Lung (tissue), 12 donors: ENCODE data around the gene DSP. TPM values are rescaled to one million over a fixed set of nuclear protein-coding genes. Genes with fewer than 3 reads are reported as not detected.

Source experiments
- ATAC-seq: fragments of 200-7000 bp; cut with Tn5 transposase; one replicate; pipeline ENCODE4 v1.9.1; 2020; ENCODE audit warnings: moderate number of reproducible peaks; ENCODE audit not compliant: insufficient read depth, low FRiP score
- DNase-seq, 3 donors: peaks; one replicate each; pipeline ENCODE4 v3.0.0-alpha.2; 2013 to 2017
- H3K27ac ChIP-seq, 2 donors: one replicate each; pipeline ENCODE4 v1.5.1; 2013; ENCODE audit warnings: mild to moderate bottlenecking in 2 of 2, moderate library complexity in 2 of 2, control low read depth in 1 of 2, inconsistent platforms in 1 of 2, low read depth in 1 of 2, low read length in 1 of 2
- H3K27me3 ChIP-seq, 3 donors: one replicate each; pipeline ENCODE4 v1.5.1; 2013; ENCODE audit warnings: low read length in 2 of 3; ENCODE audit not compliant: control insufficient read depth in 3 of 3, insufficient read depth in 3 of 3
- H3K36me3 ChIP-seq, 4 donors: one replicate each; pipeline ENCODE4 v1.5.1; 2013; ENCODE audit warnings: low read length in 4 of 4, mild to moderate bottlenecking in 1 of 4, moderate library complexity in 1 of 4; ENCODE audit not compliant: control insufficient read depth in 4 of 4, insufficient read depth in 4 of 4
- H3K4me1 ChIP-seq, 5 donors: one replicate each; pipeline ENCODE4 v1.5.1; 2013; ENCODE audit warnings: low read length in 5 of 5, mild to moderate bottlenecking in 2 of 5, moderate library complexity in 1 of 5; ENCODE audit not compliant: control insufficient read depth in 5 of 5, insufficient read depth in 5 of 5
- H3K4me3 ChIP-seq: one replicate; pipeline ENCODE4 v1.5.1; 2013; ENCODE audit warnings: mild to moderate bottlenecking, control low read depth, moderate library complexity
- H3K9ac ChIP-seq, 2 donors: one replicate each; pipeline ENCODE4 v1.5.1; 2013; ENCODE audit warnings: low read length in 2 of 2, control low read depth in 1 of 2; ENCODE audit not compliant: insufficient read depth in 1 of 2
- H3K9me3 ChIP-seq, 4 donors: one replicate each; pipeline ENCODE4 v1.5.1; 2013; ENCODE audit warnings: low read length in 3 of 4, mild to moderate bottlenecking in 1 of 4, moderate library complexity in 1 of 4; ENCODE audit not compliant: control insufficient read depth in 4 of 4, insufficient read depth in 3 of 4
- WGBS, 2 donors: extraction: QIAGEN DNeasy Blood & Tissue Kit; methylation state at CpG; one replicate each; pipeline ENCODE4 v1.1.7; 2013; 5-methylcytosine and 5-hydroxymethylcytosine counted together
- polyA plus RNA-seq, 2 donors: library from polyadenylated mRNA; stranded (reverse); fragments of 200-250 nt; gene quantifications; one replicate each; pipeline ENCODE4 v1.2.1, GENCODE V29; 2013
- total RNA-seq, 2 donors: library from RNA; depleted of rRNA in 1 of 2; stranded (reverse); fragments of >200 nt in 1 of 2; gene quantifications; one replicate each; pipeline ENCODE4 v1.2.1, GENCODE V29; 2014 to 2021
- TF ChIP-seq, protein P1 (sequence below): IDR thresholded peaks from 2 replicates; pipeline ENCODE4 v1.5.1; 2012; ENCODE audit warnings: mild to moderate bottlenecking; ENCODE audit errors: control extremely low read depth, extremely low read depth
- donor health status: control.
- donor health status: control.
- donor health status: Bipolar disorder and iron deficiency.
- donor health status: healthy.
- donor health status: DM: yes; HTN: yes; CAD: no.

DSP gene
- total and polyA plus RNA-seq, 4 donors, result 2.9 to 73.2 (median 19.4) TPM

DNA sequence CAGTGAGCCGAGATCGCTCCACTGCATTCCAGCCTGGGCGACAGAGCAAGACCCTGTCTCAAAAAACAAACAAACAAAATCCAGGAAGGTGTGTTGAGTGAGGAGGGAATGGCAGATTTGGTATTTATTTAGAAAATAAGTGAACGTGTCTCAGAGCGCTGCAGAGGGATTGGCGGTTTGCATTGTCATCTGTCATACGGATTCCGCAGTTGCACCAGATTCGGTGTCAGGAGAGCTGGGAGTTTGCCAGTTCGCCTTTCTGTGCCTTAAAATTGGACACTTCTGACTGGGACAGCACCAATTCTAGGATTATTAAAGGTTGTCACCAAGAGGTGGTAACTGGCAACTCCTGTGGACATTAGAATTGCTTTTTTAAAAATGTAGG is 49.4 kb downstream of the DSP start:
- Histone ChIP-seq H3K4me1 (peaks cover 0 to 11% (median 2%) of the 10 kb centered on the region in 5 donors), H3K27me3 (no peaks in the 10 kb centered on the region), H3K9me3 (no peaks in the 10 kb centered on the region), H3K27ac (peak overlapping the region in 1 of 2 donors; percentile 87), H3K9ac (peak overlapping the region; percentile 23 to 53), H3K4me3 (peak overlapping the region; percentile 87), H3K36me3 (peaks cover 0 to 18% (median 7%) of the 10 kb centered on the region in 4 donors)
- WGBS, 2 donors, result 19 to 21% methylated on average over 10 of the region's 10 CpGs
- no peak for ATAC-seq
- TF ChIP-seq, protein P1, sequence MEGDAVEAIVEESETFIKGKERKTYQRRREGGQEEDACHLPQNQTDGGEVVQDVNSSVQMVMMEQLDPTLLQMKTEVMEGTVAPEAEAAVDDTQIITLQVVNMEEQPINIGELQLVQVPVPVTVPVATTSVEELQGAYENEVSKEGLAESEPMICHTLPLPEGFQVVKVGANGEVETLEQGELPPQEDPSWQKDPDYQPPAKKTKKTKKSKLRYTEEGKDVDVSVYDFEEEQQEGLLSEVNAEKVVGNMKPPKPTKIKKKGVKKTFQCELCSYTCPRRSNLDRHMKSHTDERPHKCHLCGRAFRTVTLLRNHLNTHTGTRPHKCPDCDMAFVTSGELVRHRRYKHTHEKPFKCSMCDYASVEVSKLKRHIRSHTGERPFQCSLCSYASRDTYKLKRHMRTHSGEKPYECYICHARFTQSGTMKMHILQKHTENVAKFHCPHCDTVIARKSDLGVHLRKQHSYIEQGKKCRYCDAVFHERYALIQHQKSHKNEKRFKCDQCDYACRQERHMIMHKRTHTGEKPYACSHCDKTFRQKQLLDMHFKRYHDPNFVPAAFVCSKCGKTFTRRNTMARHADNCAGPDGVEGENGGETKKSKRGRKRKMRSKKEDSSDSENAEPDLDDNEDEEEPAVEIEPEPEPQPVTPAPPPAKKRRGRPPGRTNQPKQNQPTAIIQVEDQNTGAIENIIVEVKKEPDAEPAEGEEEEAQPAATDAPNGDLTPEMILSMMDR, result no peak
- peak in 2 of 3 donors; percentile 28 to 29 for DNase-seq

DNA sequence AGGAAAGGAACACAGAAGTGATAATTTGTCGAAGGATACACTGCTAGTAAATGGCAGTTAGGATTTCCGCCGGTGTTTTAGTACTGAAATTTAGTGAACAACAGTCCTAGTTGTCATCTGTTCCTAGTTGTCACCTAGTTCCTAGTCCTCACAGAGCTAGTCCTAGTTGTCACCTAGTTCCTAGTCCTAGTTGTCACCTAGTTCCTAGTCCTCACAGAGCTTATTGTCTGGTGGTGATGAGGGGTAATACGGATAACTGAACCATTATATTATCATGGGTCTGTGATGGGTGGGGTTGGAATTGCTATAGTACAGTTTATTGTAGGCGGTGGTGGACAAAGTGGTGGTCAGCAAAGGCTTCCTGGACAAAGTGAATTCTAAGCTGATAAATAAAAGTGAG is 50.3 kb downstream of the DSP start:
- Histone ChIP-seq H3K4me1 (peaks cover 0 to 11% (median 2%) of the 10 kb centered on the region in 5 donors), H3K4me3 (no peak overlapping the region), H3K27me3 (no peaks in the 10 kb centered on the region), H3K9ac (no peak overlapping the region), H3K27ac (no peak overlapping the region), H3K36me3 (peaks cover 0 to 19% (median 8%) of the 10 kb centered on the region in 4 donors), H3K9me3 (no peaks in the 10 kb centered on the region)
- 97 to 98% methylated on average over 5 of the region's 5 CpGs for WGBS, 2 donors
- TF ChIP-seq, protein P1, result no peak
- DNase-seq, result no peak
- ATAC-seq, result no peak

DNA sequence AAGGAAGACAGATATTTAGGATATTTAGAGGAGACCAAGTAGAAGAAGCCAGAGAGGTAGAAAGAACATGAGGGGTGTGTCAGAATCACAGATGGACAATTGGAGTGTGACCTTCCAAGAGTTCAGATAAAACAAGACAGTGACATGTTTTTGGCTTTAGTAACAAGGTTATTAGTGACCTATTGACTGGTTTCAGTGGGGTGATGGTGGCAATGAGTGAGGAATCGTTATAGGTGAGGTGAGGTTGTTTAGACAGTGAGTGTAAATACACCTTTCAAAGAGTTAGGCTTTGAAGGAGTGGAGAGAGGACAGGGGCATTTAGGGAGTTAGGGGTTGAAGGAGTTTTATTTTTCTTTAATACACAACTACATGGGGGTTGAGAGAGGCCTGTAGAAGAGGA is 51.8 kb downstream of the DSP start:
- peaks cover 0 to 22% (median 13%) of the 10 kb centered on the region in 4 donors for H3K36me3 ChIP-seq

More for the DNA sequence above, 51.8 kb downstream of the DSP start:
- H3K4me3 ChIP-seq, result no peak overlapping the region
- TF ChIP-seq, protein P1, result no peak
- H3K27me3 ChIP-seq, result no peaks in the 10 kb centered on the region
- no peaks in the 10 kb centered on the region for H3K9me3 ChIP-seq
- ATAC-seq, result no peak
- 74 to 79% methylated on average over 1 of the region's 1 CpG for WGBS, 2 donors
- DNase-seq, result no peak
- peak overlapping the region in 1 of 2 donors; percentile 39 for H3K27ac ChIP-seq
- no peak overlapping the region for H3K9ac ChIP-seq
- H3K4me1 ChIP-seq, result peaks cover 0 to 11% (median 2%) of the 10 kb centered on the region in 5 donors
